ENCODE results near the gene INSYN2B.

The INSYN2B gene

DNA sequence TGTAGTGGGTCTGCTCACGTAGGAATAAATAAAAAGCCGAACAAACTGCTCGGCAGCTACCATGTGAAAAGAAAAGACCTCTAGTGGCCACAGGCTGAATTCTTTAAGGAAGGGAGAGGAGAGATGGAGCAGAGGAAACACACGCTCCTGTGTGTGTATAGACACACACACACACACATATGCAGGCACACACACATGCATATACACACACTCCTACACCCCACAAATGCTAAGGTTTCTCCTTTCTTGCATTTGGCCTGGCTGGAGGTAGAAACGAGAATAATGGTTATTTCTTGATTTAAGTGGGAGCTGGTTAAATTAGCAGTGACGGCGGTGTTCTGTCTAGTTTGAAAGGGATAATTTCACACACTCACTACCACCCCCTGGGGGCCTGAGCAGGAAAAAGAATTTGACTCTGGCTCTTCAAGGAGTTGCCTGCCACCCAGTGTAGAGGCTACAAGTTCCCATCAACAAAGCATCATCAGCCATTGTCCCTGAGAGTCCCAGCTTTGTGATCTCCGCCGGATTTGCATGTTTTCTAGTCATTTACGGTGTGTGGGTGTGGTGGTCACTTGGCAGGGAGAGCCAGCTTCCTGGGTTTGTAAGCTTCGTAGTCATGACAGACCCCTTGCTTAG lies at the start of gene INSYN2B:
TSS of gene INSYN2B (minus strand) at position 78 of the 636 bp plus-strand sequence. CDS start 96,597 bp downstream, outside the sequence.
- DNase-seq (ENCODE audit: low read depth, low spot score), result peak; percentile 67

DNA sequence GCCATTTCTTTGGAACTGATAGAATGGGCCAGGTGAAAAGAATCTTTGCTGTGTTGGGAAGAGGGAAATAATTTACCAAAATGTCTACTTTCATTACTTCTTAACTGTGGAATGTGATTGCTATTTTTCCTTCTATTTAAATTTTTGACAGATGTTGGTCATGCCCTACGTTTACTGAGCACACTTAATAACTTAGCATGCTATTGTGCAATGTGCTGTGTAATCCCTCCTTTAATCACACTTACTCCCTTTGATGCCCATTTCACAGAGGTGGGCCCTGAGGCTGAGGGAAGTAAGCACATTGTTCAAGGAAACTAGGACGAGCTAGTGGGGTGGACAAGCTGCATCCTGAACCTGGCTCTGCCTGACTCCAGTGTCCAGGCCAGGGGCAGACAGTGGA lies 47.8 kb upstream of the INSYN2B start:
- DNase-seq (ENCODE audit: low read depth, low spot score), result no peak

DNA sequence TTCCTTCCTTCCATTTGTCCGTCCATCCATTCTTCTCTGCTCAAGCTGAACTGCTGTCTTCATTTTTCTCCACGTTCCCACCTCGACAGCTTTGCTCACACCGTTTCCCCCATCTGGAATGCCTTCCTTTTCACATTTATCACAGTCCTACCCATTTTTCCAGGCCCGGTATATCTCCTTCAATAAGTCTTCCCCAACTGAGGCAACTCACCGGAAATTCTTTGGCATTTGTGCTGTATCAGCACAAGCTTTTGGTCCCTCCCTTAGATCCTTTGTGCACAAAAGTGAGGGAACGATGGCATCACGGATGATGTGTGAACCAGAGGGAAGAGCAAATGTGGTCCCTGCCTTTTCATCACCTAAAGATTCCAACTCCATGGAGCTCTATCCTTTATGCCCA lies 45.6 kb upstream of the INSYN2B start:
- no peak for DNase-seq (ENCODE audit: low read depth, low spot score)

DNA sequence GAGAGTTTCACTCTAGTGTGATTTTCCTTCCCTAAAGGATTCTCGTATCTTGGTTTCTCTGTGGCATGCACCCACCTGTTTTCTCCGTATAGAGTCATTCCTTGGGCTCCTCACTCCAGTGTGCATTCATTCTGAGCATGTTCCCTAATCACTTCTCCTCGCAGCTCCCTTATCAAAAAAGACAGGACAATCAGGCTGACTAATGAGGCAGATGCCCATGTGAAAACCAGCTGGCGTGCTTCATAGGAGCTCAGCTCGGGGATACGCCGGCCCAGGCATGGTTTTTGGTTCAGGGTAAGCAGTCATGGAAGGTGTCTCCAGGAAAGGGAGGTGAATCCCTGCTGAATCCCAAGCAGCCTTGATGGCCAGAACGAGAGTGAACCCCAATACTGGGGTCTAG lies 41.2 kb upstream of the INSYN2B start:
- no peak for DNase-seq (ENCODE audit: low read depth, low spot score)

DNA sequence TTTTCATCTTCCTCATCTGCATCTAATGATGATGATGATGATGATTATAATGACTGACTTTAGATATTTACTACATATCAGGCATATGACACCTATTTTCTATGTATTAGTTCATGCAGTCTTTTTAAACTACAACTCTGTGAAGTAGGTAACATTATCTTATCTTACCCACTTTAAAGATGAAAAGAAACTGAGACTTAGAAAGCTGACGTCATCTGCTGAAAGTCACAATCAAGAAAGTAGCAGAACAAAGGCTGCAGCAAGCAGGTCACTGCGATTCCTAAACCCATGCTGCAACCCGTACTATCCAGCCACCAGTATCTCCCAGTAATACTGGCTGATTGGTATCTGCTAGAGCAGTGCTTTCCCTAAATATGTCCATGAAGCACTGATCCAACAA lies 40.1 kb upstream of the INSYN2B start:
- DNase-seq (ENCODE audit: low read depth, low spot score), result no peak

DNA sequence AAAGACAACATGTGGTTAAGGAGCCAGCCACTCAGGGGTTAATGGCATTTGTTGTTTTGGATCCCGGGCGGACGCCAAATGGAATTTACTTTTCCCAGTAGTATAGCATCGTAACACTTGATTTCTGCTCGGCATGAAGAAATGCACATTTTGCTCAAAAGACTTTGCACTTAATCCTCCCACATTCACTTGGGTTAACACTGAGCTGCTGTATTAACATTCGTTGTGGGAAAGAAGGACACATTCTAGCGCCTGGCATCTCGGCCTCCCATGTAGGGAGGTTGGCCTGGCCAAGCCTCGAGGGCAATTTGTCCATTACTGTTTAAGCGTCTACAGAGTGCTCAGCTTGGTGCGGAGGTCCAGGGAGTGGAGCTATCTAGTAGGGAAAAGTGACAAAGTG lies 32.3 kb upstream of the INSYN2B start:
- DNase-seq (ENCODE audit: low read depth, low spot score), result no peak

DNA sequence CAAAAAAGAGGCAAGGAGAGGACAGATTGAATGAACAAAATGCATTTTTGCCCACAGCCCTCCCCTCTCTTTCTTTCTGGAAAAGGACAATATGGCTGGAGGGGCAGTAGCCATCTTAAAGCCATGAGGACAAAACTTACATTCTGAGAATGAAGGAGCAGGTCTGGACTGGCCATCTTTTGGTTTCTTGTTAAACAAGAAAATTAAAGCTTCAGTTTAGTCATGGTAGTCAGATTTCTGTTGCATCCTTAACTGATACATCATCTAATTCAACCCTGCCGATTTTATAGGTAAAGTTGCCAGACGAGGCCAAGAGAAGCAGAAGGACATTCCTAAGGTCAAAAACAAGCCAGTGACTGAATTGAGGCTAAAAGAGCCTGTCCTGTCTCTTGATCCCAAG lies 31.5 kb upstream of the INSYN2B start:
- DNase-seq (ENCODE audit: low read depth, low spot score), result no peak

DNA sequence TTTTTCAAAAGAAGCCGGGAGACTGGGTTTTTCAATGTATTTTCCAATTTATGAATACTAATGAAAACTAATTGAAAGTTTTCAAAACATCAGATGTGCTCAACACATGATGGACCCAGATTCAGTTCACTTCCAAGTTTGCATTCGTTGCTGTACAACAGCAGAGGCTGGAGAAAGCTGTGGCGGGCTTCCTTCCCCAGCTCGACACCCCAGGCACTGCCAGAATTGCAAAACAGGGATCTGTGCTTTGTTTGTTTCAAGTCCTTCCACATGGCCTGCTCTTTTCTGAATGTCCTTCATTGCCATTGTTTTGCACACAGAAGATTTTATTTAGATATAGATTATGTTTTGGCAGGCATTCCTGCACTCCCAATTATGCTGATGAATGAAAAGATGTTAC lies 30.3 kb upstream of the INSYN2B start:
- no peak for DNase-seq (ENCODE audit: low read depth, low spot score)

DNA sequence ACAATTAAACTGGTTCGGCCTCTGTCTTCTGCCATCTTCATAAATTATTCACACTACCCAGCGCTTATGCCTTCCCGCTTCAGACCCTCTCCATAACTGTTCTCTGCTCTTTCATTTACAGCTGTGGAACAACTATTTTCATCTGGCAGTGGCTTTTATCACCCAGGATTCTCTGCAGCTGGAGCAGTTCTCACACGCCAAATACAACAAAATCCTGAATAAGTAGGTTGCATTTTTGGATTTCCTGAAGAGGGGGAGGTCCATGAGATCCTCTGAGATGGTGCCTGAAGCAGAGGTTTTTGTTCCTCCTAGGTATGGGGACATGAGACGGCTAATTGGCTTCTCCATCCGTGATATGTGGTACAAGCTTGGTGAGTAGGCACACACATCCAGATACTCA lies 28.1 kb upstream of the INSYN2B start:
- DNase-seq (ENCODE audit: low read depth, low spot score), result no peak

DNA sequence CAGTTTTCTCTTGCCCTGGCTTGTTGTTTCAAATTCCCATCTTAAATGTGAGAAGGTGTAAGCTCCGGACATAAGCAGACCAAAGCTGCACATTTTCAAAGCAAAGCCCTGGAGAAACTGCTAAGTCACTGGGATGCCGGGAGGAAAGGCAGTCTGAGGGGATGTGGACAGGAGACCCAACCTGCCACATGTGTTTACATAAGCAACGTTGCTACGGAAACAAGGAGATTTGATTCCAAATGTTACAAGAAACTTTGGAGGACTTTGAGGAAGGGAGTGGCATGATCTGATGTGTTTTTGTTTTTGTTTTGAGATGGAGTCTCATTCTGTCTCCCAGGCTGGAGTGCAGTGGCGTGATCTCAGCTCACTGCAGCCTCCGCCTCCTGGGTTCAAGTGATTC lies 25.7 kb upstream of the INSYN2B start:
- no peak for DNase-seq (ENCODE audit: low read depth, low spot score)

DNA sequence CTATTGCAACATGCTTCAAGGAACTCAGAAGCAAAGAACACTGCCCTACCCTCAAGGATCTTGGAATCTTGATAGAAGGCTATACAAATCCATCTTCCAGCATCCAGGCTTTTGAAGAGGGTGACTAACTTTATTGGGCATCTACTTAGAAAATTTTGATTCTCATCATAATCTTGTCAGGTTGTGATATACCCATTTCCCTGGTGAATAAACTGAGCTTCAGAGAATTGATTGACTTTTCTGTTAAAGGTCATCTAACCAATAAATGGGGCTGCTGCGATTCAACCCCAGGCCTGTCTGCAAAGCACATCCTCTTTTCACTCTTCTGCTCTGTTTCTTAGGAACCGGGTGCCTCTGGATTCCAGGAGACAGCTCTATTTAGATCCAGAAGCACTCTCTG lies 19.9 kb upstream of the INSYN2B start:
- DNase-seq (ENCODE audit: low read depth, low spot score), result no peak

DNA sequence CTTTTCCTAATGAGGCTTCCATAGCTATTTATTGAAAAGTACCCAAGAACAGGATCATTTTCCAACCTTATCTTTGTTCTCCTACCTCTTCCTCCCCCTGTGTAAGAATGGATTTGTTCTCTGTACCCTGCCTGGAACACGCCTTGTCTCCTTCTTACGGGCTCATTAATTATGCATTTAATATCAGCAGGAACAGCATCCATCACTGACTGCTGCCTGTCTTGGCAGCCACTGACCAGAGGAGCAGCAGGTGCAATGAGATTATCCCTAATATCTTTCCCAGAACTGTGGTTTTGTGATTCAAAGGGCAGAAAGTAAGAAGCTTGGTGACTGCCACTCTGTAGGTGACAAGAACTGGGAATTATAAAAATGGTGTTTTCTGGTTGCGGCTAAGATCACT lies 19.3 kb upstream of the INSYN2B start:
- DNase-seq (ENCODE audit: low read depth, low spot score), result no peak

DNA sequence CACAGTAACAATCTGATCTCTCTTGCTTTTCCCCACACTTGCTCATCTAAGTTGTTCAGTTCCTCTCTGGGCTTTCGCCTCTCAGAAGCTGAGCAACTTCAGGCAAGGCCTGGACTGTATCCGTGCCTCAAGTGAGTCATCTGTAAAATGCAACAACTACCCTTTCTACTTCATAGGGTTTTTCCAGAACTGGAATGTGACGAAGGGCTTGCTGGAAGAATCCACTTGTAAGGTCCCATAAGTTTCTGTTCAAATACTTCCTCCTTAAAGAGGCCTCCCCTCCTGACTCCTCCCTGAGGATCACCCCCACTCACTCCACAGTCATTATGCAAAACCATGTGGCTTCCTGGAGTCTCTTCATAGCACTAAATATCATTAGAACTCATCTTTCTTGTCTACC lies 17.5 kb upstream of the INSYN2B start:
- no peak for DNase-seq (ENCODE audit: low read depth, low spot score)

DNA sequence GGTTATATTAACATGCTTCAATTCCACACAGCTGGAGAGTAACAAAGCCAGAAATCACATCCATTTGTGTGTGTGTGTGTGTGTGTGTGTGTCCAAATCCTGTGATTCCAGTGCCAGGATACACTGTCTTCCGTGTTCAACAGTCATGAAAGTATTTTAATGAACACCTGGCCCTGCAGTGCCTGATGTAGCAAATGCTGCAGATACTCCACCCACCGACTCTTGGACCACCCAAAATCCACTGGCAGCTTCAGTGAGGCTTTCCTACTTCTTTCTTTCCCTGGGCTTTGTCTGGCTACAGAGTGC lies 13.1 kb upstream of the INSYN2B start:
- DNase-seq (ENCODE audit: low read depth, low spot score), result no peak

DNA sequence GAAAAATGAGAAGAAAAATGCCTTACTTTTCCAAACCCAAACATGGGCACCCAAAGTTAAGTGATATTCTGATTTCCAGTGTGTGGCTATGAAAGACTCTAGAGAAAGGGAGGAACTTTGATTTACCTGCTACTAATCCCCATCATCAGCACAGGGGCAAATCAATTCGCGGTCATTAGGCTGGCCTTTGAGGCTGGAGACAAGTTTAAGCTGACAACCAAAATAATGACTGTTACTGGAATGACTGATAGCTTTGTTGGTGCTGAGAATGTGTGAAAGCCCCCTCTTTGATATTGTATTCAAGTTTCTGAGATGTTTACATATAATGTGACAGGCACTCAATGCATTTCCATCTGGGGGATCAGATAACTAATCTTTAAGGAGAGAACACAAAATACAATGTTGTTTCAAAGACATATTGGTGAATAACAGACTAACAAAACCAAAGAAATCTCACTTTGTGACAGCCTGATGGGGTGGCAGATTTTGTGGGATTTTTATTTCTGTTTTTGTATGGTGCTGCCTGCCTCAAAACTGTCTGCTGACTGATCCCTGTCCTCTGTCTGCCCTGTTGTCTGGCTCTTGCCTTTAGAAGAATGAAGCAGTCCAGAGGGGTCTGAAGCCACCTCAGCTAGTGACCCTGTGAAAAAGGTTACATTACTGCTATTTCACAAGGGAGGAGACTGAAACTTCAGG lies 12.6 kb upstream of the INSYN2B start:
- DNase-seq (ENCODE audit: low read depth, low spot score), result no peak

DNA sequence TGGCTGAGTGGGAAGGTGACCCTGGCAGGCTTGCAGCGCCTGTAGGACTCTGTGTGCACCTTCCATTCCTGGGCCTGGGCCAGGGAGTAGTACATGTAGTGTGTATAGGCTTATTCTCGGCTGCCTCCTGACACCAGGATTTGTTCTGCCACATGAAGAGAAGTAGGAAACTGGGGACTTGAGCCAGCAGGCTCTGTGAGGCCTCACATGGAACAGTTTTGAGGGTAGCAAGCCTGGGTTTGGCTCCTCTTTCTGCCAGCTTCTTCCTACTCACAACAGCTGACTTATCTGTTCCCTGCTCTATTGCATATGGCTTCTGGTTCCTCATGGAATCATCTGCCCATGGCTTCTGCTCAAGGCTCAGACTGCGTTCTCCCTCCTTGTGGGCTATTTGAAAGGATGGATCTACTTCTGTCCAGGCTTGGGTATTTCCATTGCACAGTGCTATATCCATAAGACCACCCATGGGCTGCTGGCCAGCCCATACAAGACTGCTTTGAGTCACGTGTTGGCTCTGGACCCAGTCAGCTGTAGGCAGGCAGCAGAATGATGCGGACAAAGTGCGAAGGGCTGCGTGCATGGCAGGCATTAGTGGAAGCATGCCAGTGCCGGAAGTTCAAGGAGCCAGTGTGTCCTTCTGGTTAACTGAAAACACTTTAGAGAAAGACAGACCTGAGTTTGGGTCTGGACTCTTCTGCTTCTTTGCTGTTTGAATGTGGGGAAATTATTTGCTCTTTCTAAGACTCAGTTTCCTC lies 11.0 kb upstream of the INSYN2B start:
- DNase-seq (ENCODE audit: low read depth, low spot score), result no peak

DNA sequence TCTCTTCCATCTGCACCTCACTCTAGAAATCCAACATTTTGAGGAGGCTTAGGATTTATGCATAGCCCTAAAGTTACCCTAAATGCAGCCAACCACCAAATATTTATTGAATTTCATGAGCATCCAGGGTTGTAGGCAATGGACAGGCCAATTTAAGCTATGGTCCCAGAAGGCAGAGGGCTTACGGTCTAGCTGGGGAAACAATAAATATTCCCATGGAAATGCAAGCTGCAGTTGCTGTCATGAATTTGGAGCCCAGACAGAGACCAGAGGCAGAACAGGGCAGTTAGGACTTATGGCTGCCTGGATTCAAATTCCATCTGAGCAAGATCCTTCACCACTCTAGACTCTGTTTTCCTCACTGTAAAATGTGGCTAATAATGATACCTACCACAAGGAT lies 9.1 kb upstream of the INSYN2B start:
- DNase-seq (ENCODE audit: low read depth, low spot score), result no peak

DNA sequence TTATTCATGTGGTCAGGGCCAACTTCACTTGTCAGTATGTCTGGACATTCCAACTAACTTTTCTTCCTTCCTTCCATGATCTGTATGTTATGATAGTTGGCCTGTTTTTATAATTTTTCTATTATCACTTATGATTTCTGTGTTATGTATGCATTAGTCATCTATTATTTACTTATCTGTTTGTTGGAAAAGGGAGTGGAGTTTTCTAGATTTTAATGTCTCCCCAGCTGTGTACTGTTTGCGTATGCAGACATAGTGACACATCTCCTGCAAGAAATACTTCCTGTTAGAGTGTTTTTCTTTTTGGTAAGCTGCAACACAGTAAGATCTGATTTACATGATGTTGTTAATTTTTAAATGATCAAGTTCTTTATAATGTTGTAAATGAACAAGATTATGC lies 8.7 kb upstream of the INSYN2B start:
- DNase-seq (ENCODE audit: low read depth, low spot score), result no peak

DNA sequence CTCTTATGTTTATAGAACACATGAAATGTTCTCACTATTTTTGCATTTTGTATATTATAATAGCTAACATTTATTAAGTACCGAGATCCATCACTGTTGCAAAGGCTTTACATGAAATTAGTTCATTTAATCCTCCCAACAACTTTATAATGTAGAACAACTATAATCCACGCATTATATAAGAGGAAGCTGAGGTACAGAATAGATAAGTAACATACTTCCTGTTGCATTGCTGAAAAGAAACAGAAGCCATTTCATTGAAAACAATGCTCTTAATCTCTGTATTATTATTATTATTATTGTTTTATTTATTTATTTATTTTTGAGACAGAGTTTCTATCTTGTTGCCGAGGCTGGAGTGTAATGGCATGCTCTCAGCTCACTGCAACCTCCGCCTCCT lies 7.9 kb upstream of the INSYN2B start:
- no peak for DNase-seq (ENCODE audit: low read depth, low spot score)

DNA sequence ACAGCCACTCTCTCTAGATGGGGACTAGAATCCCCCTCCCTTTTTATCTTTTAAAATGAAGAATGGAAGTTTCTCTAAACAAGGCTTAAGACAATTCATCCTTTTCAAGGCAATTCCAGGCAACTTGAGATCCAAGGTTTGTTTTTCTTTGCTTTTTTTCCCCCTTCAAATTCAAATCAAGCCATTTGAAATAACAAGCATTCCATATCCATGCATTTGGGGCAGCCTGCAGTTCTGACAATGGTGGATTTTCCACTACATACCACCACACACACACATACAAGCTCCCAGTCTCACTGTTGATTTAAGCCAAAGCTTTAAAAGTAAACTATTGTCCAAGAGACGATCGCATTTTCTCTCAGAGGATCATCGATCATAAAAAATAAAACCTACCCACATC lies 424 bp downstream of the INSYN2B start:
- DNase-seq (ENCODE audit: low read depth, low spot score), result peak; percentile 23

DNA sequence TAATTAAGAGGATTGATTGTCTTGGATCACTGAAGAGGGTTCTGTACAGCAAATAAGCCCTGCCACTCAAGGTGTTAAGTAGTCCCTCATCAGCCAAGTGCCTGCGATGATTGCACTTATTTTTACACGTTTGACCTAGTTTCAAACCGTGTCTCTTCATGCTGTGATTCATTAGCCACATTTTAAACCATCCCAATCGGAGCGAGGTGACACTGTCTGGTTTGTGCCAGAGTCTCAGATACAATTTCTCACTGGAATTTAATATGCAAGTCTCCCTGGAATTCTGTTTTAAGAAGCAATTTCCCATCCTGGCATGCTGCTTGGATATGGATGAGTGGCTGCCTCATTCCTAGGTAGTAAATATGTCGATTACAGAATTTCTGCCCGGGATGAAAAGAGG lies 1.6 kb downstream of the INSYN2B start:
- DNase-seq (ENCODE audit: low read depth, low spot score), result no peak

DNA sequence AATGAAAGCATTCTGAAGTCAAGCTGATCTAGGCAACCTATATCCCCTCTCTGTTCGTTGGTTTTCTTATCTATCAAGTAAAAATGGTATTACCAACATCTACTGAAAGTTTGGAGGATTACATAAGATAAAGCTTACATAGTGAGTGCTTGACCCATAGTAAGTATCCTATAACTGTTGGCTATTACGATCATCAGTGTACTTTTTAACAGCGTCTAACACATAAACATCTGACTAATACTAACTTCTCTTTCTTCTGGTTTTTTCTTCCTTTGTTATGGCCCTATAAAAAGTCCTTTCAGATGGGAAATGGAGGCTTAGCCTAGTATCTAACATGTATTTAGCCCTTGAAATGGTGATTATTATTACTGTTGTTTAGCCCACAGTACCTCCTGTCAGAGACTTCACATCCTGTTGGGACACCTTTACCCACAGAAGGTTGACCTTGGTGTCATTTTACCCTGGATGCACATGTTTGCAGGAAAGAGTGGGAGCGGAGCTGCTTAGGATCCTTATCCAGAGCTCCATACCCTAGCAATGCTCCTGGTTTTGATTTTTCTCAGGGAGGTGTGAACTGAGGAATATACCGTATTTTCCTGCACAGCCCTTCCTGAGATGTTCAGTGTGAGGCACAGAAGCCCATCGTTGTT lies 6.0 kb downstream of the INSYN2B start:
- no peak for DNase-seq (ENCODE audit: low read depth, low spot score)

DNA sequence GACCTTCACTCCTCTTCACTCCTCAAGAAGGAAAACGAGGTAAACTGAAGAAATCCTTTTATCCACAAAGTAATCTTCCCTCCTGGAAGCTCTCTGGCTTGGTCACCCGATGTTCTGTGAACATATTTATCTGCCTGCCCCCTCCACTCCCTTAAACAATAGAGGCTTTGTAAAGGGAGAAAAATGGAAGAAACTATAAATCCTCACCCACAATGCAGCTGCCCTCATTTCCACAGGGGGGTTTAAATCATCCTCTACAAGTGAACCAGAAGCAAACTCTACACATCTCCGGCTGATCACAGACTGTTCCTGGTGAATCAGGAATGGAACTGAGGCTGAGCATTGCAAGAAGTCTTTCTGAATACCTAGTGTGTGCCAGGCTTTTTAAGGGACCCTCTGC lies 7.2 kb downstream of the INSYN2B start:
- DNase-seq (ENCODE audit: low read depth, low spot score), result no peak
